HG03575 (cell line): ENCODE data around the gene CAPN15.

Experiments
- ATAC-seq: cut with Tn5 transposase; IDR thresholded peaks from one replicate; pipeline ENCODE4 v1.9.1; 2021; ENCODE audit not compliant: unreplicated experiment, insufficient number of reproducible peaks, low FRiP score; ENCODE audit errors: extremely low read depth

The CAPN15 gene

DNA sequence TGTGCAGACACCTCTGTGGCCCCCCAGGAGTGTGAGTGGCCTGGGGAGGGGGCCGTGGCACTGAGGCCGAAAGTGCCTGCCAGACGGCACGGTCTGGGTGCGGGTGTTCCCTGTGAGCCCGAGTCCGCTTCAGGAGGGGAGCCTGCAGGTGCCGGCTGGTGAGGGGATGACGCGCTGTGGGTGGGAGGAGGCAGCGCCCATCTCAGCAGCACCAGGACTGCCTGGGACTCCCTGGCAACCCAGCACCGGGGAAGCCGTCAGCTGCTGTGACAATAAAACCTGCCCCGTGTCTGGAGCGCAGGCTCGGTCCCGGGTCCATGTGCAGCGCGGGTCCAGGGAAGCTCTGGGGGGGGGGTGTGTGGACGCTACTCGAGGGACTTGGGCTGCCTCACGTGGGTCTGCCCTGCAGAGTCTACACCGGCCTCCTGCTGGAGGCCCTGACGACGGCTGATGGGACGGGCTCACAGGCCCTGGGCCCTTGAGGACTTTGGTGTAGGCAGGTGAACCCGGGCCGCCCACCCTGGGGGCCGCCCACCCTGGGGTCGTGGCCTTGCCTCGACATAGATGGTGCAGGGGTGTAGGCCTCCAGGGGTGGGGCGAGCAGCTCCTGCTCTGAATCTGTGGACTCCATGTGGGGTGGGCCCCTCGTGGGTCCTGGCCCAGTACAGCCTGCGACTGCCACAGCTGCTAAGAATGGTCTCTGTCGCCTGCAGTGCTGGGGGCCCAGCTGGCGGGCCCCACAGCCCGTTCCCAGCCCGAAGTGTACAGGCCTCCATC, 56.5 kb downstream of the CAPN15 start:
- no peak for ATAC-seq

DNA sequence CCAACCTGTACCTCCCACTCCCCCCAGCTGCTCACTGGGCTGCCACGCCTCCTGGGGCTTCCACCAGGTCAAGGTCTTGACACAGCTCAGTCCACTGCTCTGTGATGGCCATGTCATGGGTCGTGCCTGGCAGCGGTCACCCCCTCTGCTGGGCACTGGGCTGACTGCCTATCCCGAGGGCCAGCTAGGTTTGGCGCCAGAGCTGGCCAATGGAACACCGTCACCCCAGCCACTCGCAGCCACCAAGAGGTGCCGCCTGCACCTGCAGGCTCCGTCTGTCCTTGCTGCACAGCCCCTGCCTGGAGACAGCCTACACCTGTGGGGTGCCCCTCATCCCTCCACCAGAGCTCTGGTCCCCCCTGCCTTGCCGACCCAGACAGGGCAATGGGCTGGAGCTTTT, 57.8 kb downstream of the CAPN15 start:
- ATAC-seq: no peak

DNA sequence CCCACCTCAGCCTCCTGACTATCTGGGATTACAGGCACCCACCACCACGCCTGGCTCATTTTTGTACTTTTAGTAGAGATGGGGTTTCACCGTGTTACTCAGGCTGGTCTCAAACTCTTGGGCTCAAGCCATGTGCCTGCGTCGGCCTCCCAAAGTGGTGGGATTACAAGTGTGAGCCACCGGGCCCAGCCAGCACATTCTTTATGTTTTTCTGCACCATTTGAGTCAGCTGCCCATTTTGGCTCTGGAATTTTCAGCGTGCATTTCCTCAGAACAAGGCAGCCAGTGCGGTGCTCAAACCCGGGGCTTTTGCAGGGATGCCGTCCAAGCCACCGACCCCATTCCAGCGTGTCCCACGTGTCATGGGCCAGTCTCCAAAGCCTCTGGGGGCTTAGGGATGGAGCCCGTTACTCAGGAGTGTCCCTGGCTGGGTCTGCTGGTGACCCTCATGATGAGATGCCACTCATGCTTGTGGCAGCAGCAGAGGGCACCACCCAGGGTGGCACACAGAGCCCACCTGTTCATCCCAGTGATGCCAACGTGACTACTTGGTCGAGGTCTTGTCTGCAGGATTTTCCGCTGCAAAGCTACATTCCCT, 58.6 kb downstream of the CAPN15 start:
- no peak for ATAC-seq

GRCh38 chr16:586645-587590, 59.4 kb downstream of the CAPN15 start:
- no peak for ATAC-seq

DNA sequence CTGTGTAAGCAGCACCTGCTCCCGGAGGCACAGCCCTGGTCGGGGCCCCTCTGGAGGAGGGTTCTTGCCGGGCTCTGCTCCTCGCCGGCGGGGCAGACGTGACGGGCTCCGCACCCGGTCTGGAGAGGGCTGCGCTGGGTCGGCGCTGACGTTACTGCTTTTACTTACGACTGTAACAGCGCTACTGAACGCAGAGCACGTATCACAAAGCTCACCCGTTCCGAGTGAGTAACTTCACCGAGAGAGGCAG, 61.1 kb downstream of the CAPN15 start:
- ATAC-seq: no peak

GRCh38 chr16:588889-589657, 61.6 kb downstream of the CAPN15 start:
- no peak for ATAC-seq

DNA sequence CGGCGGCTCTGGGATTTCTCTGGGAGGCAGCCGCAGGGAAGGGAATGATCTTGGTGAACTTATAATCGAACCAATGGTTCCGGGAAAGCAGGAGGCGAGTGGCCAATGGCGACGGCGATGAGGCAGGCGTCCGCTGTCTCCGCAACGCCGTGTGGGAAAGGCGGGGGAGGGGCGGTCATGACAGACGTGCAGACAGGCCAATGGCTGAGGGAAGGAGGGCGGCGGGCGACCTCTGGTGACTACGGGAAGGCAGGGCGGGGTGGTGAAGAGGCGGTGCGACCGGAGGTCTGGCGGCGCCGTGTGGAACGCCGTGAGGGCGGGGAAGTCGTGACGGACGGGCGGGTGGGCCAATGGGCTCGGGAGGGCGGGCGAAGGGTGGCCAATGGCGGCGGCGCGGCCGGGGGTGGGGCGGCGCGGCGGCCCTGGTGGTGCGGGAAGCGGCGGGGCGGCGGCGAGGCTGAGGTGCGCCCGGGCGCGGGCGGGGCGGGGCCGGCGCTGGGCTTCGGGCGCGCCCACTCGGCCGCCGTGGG, 62.2 kb downstream of the CAPN15 start, which contains the start of gene RAB40C:
TSS of gene RAB40C (plus strand) at position 409 of the 530 bp plus-strand sequence. CDS start 226 bp downstream, outside the sequence.
- ATAC-seq: no peak

- no peak for ATAC-seq
Observed at GRCh38 chr16:590188-590814, 62.8 kb downstream of the CAPN15 start.

DNA sequence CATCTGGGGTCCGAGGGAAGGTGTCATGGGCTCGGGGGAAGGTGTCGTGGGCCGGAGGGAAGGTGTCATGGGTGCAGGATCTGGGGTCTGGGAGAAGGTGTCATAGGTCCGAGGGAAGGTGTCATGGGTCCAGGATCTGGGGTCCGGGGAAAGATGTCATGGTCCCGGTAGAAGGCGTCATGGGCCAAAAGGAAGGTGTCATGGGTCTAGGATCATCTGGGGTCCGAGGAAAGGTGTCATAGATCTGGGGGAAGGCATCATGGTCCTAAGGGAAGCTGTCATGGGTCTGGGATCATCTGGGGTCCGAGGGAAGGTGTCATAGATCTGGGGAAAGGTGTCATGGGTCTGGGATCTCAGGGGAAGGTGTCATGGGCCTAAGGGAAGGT, 63.3 kb downstream of the CAPN15 start:
- ATAC-seq: no peak

DNA sequence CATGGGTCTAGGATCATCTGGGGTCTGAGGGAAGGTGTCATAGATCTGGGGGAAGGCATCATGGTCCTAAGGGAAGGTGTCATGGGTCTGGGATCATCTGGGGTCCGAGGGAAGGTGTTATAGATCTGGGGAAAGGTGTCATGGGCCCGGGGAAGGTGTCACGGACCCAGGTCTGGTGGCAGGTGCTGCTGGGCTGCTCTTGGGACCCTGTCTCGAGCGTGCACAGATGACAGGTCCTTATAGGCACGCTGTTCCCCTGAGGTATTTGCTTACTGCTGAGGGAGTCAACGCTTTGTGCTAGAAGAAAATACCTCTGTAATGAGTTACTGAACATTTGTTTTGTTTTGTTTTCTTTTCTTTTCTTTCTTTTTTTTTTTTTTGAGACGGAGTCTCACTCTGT, 63.7 kb downstream of the CAPN15 start:
- ATAC-seq: no peak

- no peak for ATAC-seq
Observed at GRCh38 chr16:591892-592517, 64.5 kb downstream of the CAPN15 start.

- ATAC-seq: no peak
Observed at GRCh38 chr16:592518-593306, 65.2 kb downstream of the CAPN15 start.

GRCh38 chr16:593406-593805, 65.9 kb downstream of the CAPN15 start:
- ATAC-seq: no peak

GRCh38 chr16:593807-594206, 66.3 kb downstream of the CAPN15 start:
- no peak for ATAC-seq

DNA sequence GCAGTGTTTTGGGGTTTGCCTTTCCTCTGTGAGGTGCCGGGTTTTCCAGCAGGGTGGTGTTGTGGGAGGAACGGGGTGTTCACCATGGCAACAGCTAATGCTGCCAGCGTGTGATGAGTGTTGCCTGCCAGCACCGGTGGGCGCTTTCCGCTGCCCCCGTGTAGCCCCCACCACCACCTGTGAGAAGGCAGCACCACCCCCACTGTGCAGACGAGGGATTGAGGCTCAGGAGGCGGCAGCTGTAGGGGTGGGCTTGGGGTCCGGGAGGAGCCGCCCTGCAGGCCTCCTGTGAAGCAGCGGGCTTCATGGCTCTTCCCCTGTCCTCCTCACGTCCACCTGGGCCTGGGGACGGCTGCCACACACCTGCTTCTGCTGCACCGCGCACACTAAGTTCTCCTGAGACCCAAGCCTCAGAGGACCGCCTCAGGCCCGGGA, 67.6 kb downstream of the CAPN15 start:
- no peak for ATAC-seq

- no peak for ATAC-seq
Observed at GRCh38 chr16:595942-596735, 68.6 kb downstream of the CAPN15 start.

DNA sequence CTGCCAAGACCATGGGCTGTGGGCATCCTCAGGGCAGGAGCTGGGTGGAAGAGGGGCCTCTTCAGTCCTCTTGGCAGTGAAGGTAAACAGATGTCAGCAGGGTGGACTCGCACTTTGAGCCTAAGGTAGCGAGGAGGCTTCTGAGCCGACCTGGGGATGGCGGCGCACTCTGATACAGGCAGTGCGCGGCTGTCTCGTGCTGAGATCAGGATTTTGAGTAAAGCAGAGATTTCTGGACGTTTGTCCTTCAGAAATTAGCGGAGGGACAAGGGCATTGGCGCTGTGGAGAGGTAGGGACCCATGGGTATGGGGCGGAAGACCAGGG, 69.2 kb downstream of the CAPN15 start:
- ATAC-seq: no peak
